Measurements from ENCODE around the gene PRAMEF26. TPM values are rescaled to one million over a fixed set of nuclear protein-coding genes. Genes with fewer than 3 reads are reported as not detected.
"Not testable (repeated sequence)": the region's sequence is repeated elsewhere in the genome, so short reads cannot be mapped to it uniquely, and the experiment has no call there.

PRAMEF26 gene
- not detected for total RNA-seq
- polyA plus RNA-seq = not detected
- long read RNA-seq, donor 1 = 0 reads
- long read RNA-seq, donor 2 = 0 reads
- long read RNA-seq, donor 3 = 0 reads

DNA sequence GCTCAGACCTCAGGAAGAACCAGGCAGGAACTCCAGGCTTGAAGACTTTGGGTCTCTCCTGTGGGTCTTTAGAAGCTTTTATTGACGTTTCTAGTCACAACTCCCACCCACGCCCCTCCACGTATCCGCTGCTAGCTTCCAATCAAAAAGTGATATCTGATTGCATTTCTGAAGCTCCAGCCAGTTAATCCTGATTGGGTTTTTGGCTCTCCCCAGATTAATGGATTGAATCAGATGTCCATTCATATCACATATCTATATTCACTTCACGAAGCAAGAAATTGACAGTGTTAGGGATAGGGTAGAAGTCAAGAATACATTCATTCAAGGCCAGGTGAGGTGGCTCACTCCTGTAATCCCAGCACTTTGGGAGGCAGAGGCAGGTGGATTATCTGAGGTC lies at the start of gene PRAMEF26:
Gene PRAMEF26 (minus strand): TSS at position 101 of the 400 bp plus-strand sequence. CDS start 2,914 bp downstream, outside the sequence.
- H3K4me1 ChIP-seq; H3K27ac ChIP-seq; H3K27me3 ChIP-seq; ATAC-seq; H3K36me3 ChIP-seq; intact Hi-C loops (cut with DNase I); DNase-seq; H3K4me3 ChIP-seq; H3K9me3 ChIP-seq: not testable (repeated sequence)
- 60 to 74% methylated on average over 1 of the region's 5 CpGs; no CpG with 5 or more reads in 2 of the 4 donors for WGBS, 4 donors

DNA sequence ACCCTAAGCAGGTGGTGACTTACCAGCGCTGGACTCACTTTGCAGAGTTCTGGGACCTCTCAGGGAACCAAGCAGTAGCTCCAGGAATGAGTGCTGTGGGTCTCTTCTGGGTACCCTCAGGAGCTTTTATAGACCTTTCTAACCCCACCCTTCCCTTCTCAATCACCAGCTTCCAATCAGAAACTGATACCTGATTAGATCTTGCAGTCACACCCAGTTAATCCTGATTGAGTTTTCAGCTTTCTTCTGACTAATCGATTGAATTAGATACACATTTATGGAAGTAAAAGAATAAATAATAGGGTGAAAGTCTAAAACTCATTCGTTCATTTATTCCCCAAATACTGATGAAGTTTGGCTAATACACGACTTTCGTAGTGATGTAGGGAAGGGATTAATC lies 45.5 kb upstream of the PRAMEF26 start, which contains the start of gene PRAMEF13:
Gene PRAMEF13 (minus strand): TSS at position 101 of the 400 bp plus-strand sequence. CDS start 1,820 bp downstream, outside the sequence.
- H3K27ac ChIP-seq; intact Hi-C loops (cut with DNase I); H3K4me3 ChIP-seq; H3K36me3 ChIP-seq; ATAC-seq; H3K9me3 ChIP-seq; H3K4me1 ChIP-seq; H3K27me3 ChIP-seq; DNase-seq: not testable (repeated sequence)
- 91% methylated on average over 3 of the region's 5 CpGs; no CpG with 5 or more reads in 3 of the 4 donors for WGBS, 4 donors

DNA sequence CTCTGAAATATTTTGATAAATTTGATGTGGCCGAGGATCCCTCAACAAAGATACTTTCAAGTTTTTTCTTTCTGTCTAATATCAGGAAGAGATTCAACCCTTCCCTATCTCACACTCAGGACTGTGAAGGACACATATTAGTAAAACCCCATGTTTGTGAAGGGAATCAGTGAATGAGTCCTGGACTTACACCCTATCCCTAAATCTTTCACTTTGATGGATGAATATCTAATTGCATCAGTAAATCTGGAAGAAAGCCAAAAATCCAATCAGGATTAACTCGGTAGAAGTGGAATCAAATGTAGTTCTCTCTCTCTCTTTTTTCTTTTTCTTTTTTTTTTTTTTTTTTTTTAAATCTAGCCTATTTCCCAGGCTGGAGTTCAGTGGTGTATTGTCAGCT lies 15.7 kb upstream of the PRAMEF26 start, which contains the start of gene PRAMEF9:
Gene PRAMEF9 (plus strand): TSS at position 301 of the 400 bp plus-strand sequence. CDS start 3,433 bp downstream, outside the sequence.
- H3K36me3 ChIP-seq; intact Hi-C loops (cut with DNase I): not testable (repeated sequence)
- 60 to 92% (median 72%) methylated on average over 1 to 2 of the region's 2 CpGs for WGBS, 4 donors

DNA sequence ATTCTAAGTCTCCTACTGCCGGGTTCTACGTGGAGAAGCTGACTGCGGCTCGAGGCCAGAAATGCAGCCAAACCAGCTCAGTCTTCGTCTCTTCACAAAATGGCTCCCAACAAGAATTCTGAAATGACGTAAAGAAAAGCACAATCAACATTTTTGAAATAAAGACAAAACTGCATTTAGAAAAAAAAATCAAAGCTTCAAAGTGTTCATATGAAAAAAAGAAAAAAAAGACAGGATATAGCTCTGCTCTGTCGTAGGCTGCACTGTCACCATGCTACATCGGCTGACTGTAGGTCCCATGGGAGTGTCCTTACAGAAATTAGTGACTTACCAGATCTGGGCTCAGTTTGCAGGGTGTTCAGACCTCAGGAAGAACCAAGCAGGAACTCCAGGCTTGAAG lies 9.7 kb upstream of the PRAMEF26 start, which contains the start of gene HNRNPCL4:
Gene HNRNPCL4 (minus strand): TSS at position 101 of the 400 bp plus-strand sequence. CDS start 164 bp downstream, outside the sequence.
- intact Hi-C loops (cut with DNase I) = not testable (repeated sequence)

More for the DNA sequence above, 15.7 kb upstream of the PRAMEF26 start, which contains the start of gene PRAMEF9:
- H3K27me3 ChIP-seq, H3K27ac ChIP-seq, ATAC-seq, H3K9me3 ChIP-seq, DNase-seq, H3K4me1 ChIP-seq, H3K4me3 ChIP-seq: not testable (repeated sequence)

DNA sequence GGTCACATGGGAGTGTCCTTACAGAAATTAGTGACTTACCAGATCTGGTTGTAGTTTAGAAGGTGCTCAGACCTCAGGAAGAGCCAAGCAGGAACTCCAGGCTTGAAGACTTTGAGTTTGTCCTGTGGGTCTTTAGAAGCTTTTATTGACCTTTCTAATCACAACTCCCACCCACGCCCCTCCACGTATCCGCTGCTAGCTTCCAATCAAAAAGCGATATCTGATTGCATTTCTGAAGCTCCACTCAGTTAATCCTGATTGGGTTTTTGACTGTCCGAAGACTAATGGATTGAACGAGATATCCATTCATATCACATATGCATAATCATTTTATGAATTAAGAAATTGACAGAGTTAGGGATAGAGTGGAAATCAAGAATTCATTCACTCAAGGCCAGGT lies 39.1 kb downstream of the PRAMEF26 start, which contains the start of gene HNRNPCL2:
Gene HNRNPCL2 (minus strand): TSS at position 101 of the 400 bp plus-strand sequence. CDS start 454 bp downstream, outside the sequence.
- intact Hi-C loops (cut with DNase I); H3K36me3 ChIP-seq; H3K4me1 ChIP-seq; H3K4me3 ChIP-seq; ATAC-seq; H3K27ac ChIP-seq; DNase-seq; H3K9me3 ChIP-seq: not testable (repeated sequence)
- peaks cover 0 to 13% (median 0%) of the 10 kb centered on the region in 9 donors for H3K27me3 ChIP-seq
- 88 to 90% (median 89%) methylated on average over 6 of the region's 6 CpGs for WGBS, 4 donors

More for the DNA sequence above, 9.7 kb upstream of the PRAMEF26 start, which contains the start of gene HNRNPCL4:
- H3K27me3 ChIP-seq, H3K27ac ChIP-seq, H3K4me3 ChIP-seq, H3K9me3 ChIP-seq, H3K36me3 ChIP-seq, H3K4me1 ChIP-seq, DNase-seq, ATAC-seq: not testable (repeated sequence)
- WGBS, 4 donors = no CpG with 5 or more reads among the region's 8 CpGs

Other genes with a start within 250 kb of the PRAMEF26 start
- gene PRAMEF7, start 239.4 kb downstream of the PRAMEF26 start, total RNA-seq = not detected
- gene PRAMEF7, start 239.4 kb downstream of the PRAMEF26 start, polyA plus RNA-seq = not detected
- not detected for gene PRAMEF6, start 208.4 kb downstream of the PRAMEF26 start, total RNA-seq
- not detected for gene PRAMEF6, start 208.4 kb downstream of the PRAMEF26 start, polyA plus RNA-seq
- gene PRAMEF27, start 99.4 kb downstream of the PRAMEF26 start, total RNA-seq = not detected
- not detected for gene PRAMEF27, start 99.4 kb downstream of the PRAMEF26 start, polyA plus RNA-seq
- not detected for gene HNRNPCL3, start 95.2 kb downstream of the PRAMEF26 start, total RNA-seq
- gene HNRNPCL3, start 95.2 kb downstream of the PRAMEF26 start, polyA plus RNA-seq = not detected
- gene PRAMEF25, start 85.2 kb downstream of the PRAMEF26 start, total RNA-seq = not detected
- gene PRAMEF25, start 85.2 kb downstream of the PRAMEF26 start, polyA plus RNA-seq = not detected
- gene HNRNPCL2, start 39.2 kb downstream of the PRAMEF26 start, total RNA-seq = not detected
- not detected for gene HNRNPCL2, start 39.2 kb downstream of the PRAMEF26 start, polyA plus RNA-seq
- not detected for gene HNRNPCL4, start 9.6 kb upstream of the PRAMEF26 start, total RNA-seq
- not detected for gene HNRNPCL4, start 9.6 kb upstream of the PRAMEF26 start, polyA plus RNA-seq
- gene PRAMEF9, start 15.8 kb upstream of the PRAMEF26 start, total RNA-seq = not detected
- gene PRAMEF9, start 15.8 kb upstream of the PRAMEF26 start, polyA plus RNA-seq = not detected
- gene PRAMEF13, start 45.4 kb upstream of the PRAMEF26 start, total RNA-seq = not detected
- gene PRAMEF13, start 45.4 kb upstream of the PRAMEF26 start, polyA plus RNA-seq = not detected
- not detected for gene PRAMEF18, start 70.1 kb upstream of the PRAMEF26 start, total RNA-seq
- gene PRAMEF18, start 70.1 kb upstream of the PRAMEF26 start, polyA plus RNA-seq = not detected
- not detected for gene PRAMEF5, start 98.2 kb upstream of the PRAMEF26 start, total RNA-seq
- not detected for gene PRAMEF5, start 98.2 kb upstream of the PRAMEF26 start, polyA plus RNA-seq
- not detected for gene PRAMEF8, start 129.1 kb upstream of the PRAMEF26 start, total RNA-seq
- gene PRAMEF8, start 129.1 kb upstream of the PRAMEF26 start, polyA plus RNA-seq = not detected
- not detected for gene PRAMEF33, start 147.5 kb upstream of the PRAMEF26 start, total RNA-seq
- not detected for gene PRAMEF33, start 147.5 kb upstream of the PRAMEF26 start, polyA plus RNA-seq
- not detected for gene PRAMEF15, start 159.6 kb upstream of the PRAMEF26 start, total RNA-seq
- gene PRAMEF15, start 159.6 kb upstream of the PRAMEF26 start, polyA plus RNA-seq = not detected
- gene PRAMEF14, start 191.1 kb upstream of the PRAMEF26 start, total RNA-seq = not detected
- gene PRAMEF14, start 191.1 kb upstream of the PRAMEF26 start, polyA plus RNA-seq = not detected
- not detected for gene PRAMEF19, start 215.9 kb upstream of the PRAMEF26 start, total RNA-seq
- not detected for gene PRAMEF19, start 215.9 kb upstream of the PRAMEF26 start, polyA plus RNA-seq
- gene PRAMEF17, start 233.6 kb upstream of the PRAMEF26 start, total RNA-seq = not detected
- gene PRAMEF17, start 233.6 kb upstream of the PRAMEF26 start, polyA plus RNA-seq = not detected

Measured in heart left ventricle (tissue), 16 donors.